ENCODE results near the gene ZBTB18.

Gene ZBTB18

GRCh38 chr1:244048256-244049161 lies 2.6 kb upstream of the ZBTB18 start:
- Mint-ChIP-seq H3K27ac (peak overlapping the region; percentile 98), H3K27me3 (no peaks in the 10 kb centered on the region), H3K9me3 (no peaks in the 10 kb centered on the region), H3K36me3 (ENCODE audit: low read depth) (peaks cover 8% of the 10 kb centered on the region), H3K4me1 (ENCODE audit: low read depth) (peaks cover 26% of the 10 kb centered on the region), H3K4me3 (peak overlapping the region; percentile 96)
- DNase-seq = peak; percentile 95

GRCh38 chr1:244049162-244050013 lies 1.7 kb upstream of the ZBTB18 start:
- H3K9me3 Mint-ChIP-seq = no peaks in the 10 kb centered on the region
- H3K4me1 Mint-ChIP-seq (ENCODE audit: low read depth) = peaks cover 26% of the 10 kb centered on the region
- no peaks in the 10 kb centered on the region for H3K27me3 Mint-ChIP-seq
- peak overlapping the region; percentile 94 for H3K27ac Mint-ChIP-seq
- H3K4me3 Mint-ChIP-seq = peak overlapping the region; percentile 89
- DNase-seq = peak; percentile 56
- H3K36me3 Mint-ChIP-seq (ENCODE audit: low read depth) = peaks cover 8% of the 10 kb centered on the region

- peaks cover 8% of the 10 kb centered on the region for H3K36me3 Mint-ChIP-seq (ENCODE audit: low read depth)
- peak overlapping the region; percentile 94 for H3K27ac Mint-ChIP-seq
- H3K4me3 Mint-ChIP-seq = peak overlapping the region; percentile 89
- no peaks in the 10 kb centered on the region for H3K9me3 Mint-ChIP-seq
- no peaks in the 10 kb centered on the region for H3K27me3 Mint-ChIP-seq
- DNase-seq = no peak
- peaks cover 21% of the 10 kb centered on the region for H3K4me1 Mint-ChIP-seq (ENCODE audit: low read depth)
These were observed 859 bp upstream of the ZBTB18 start for GRCh38 chr1:244050014-244050834.

- H3K36me3 Mint-ChIP-seq (ENCODE audit: low read depth) = peaks cover 20% of the 10 kb centered on the region
- no peak overlapping the region for H3K27ac Mint-ChIP-seq
- peaks cover 17% of the 10 kb centered on the region for H3K4me1 Mint-ChIP-seq (ENCODE audit: low read depth)
- no peaks in the 10 kb centered on the region for H3K27me3 Mint-ChIP-seq
- H3K4me3 Mint-ChIP-seq = no peak overlapping the region
- H3K9me3 Mint-ChIP-seq = no peaks in the 10 kb centered on the region
- no peak for DNase-seq
These were observed 1.1 kb downstream of the ZBTB18 start for GRCh38 chr1:244052016-244052727.

GRCh38 chr1:244052728-244053312 lies 1.7 kb downstream of the ZBTB18 start:
- H3K4me3 Mint-ChIP-seq = no peak overlapping the region
- no peak overlapping the region for H3K27ac Mint-ChIP-seq
- no peaks in the 10 kb centered on the region for H3K9me3 Mint-ChIP-seq
- peaks cover 23% of the 10 kb centered on the region for H3K36me3 Mint-ChIP-seq (ENCODE audit: low read depth)
- no peak for DNase-seq
- H3K27me3 Mint-ChIP-seq = no peaks in the 10 kb centered on the region
- H3K4me1 Mint-ChIP-seq (ENCODE audit: low read depth) = peaks cover 20% of the 10 kb centered on the region

GRCh38 chr1:244053831-244054230 lies 2.7 kb downstream of the ZBTB18 start:
- H3K27me3 Mint-ChIP-seq = no peaks in the 10 kb centered on the region
- no peak overlapping the region for H3K27ac Mint-ChIP-seq
- no peak for DNase-seq
- H3K36me3 Mint-ChIP-seq (ENCODE audit: low read depth) = peaks cover 21% of the 10 kb centered on the region
- H3K4me1 Mint-ChIP-seq (ENCODE audit: low read depth) = peaks cover 22% of the 10 kb centered on the region
- H3K4me3 Mint-ChIP-seq = no peak overlapping the region
- no peaks in the 10 kb centered on the region for H3K9me3 Mint-ChIP-seq

GRCh38 chr1:244054247-244054923 lies 3.3 kb downstream of the ZBTB18 start:
- H3K27ac Mint-ChIP-seq = no peak overlapping the region
- peaks cover 22% of the 10 kb centered on the region for H3K4me1 Mint-ChIP-seq (ENCODE audit: low read depth)
- H3K9me3 Mint-ChIP-seq = no peaks in the 10 kb centered on the region
- no peaks in the 10 kb centered on the region for H3K27me3 Mint-ChIP-seq
- no peak overlapping the region for H3K4me3 Mint-ChIP-seq
- DNase-seq = no peak
- peaks cover 21% of the 10 kb centered on the region for H3K36me3 Mint-ChIP-seq (ENCODE audit: low read depth)

- H3K4me3 Mint-ChIP-seq = no peak overlapping the region
- DNase-seq = peak; percentile 44
- H3K9me3 Mint-ChIP-seq = no peaks in the 10 kb centered on the region
- peaks cover 22% of the 10 kb centered on the region for H3K4me1 Mint-ChIP-seq (ENCODE audit: low read depth)
- peaks cover 16% of the 10 kb centered on the region for H3K36me3 Mint-ChIP-seq (ENCODE audit: low read depth)
- no peak overlapping the region for H3K27ac Mint-ChIP-seq
- H3K27me3 Mint-ChIP-seq = no peaks in the 10 kb centered on the region
These were observed 3.8 kb downstream of the ZBTB18 start for GRCh38 chr1:244054924-244055263.

GRCh38 chr1:244056577-244056976 lies 5.5 kb downstream of the ZBTB18 start:
- no peak overlapping the region for H3K27ac Mint-ChIP-seq
- H3K4me3 Mint-ChIP-seq = no peak overlapping the region
- no peak for DNase-seq

GRCh38 chr1:244057474-244058385 lies 6.6 kb downstream of the ZBTB18 start:
- peaks cover 16% of the 10 kb centered on the region for H3K36me3 Mint-ChIP-seq (ENCODE audit: low read depth)
- no peaks in the 10 kb centered on the region for H3K9me3 Mint-ChIP-seq
- peaks cover 22% of the 10 kb centered on the region for H3K4me1 Mint-ChIP-seq (ENCODE audit: low read depth)
- H3K27me3 Mint-ChIP-seq = no peaks in the 10 kb centered on the region
- no peak for DNase-seq
- no peak overlapping the region for H3K4me3 Mint-ChIP-seq
- peak overlapping the region; percentile 57 for H3K27ac Mint-ChIP-seq

More at GRCh38 chr1:244056577-244056976, 5.5 kb downstream of the ZBTB18 start:
- Mint-ChIP-seq H3K36me3 (ENCODE audit: low read depth) (peaks cover 16% of the 10 kb centered on the region), H3K4me1 (ENCODE audit: low read depth) (peaks cover 22% of the 10 kb centered on the region), H3K9me3 (no peaks in the 10 kb centered on the region), H3K27me3 (no peaks in the 10 kb centered on the region)

GRCh38 chr1:244060117-244060516 lies 9.0 kb downstream of the ZBTB18 start:
- Mint-ChIP-seq H3K36me3 (ENCODE audit: low read depth) (peaks cover 16% of the 10 kb centered on the region), H3K4me3 (no peak overlapping the region), H3K27ac (no peak overlapping the region), H3K4me1 (ENCODE audit: low read depth) (peaks cover 22% of the 10 kb centered on the region), H3K27me3 (no peaks in the 10 kb centered on the region), H3K9me3 (no peaks in the 10 kb centered on the region)
- DNase-seq = no peak

GRCh38 chr1:244060686-244061085 lies 9.6 kb downstream of the ZBTB18 start:
- Mint-ChIP-seq H3K4me1 (ENCODE audit: low read depth) (peaks cover 19% of the 10 kb centered on the region), H3K4me3 (no peak overlapping the region), H3K27me3 (no peaks in the 10 kb centered on the region), H3K27ac (no peak overlapping the region), H3K36me3 (ENCODE audit: low read depth) (peaks cover 11% of the 10 kb centered on the region), H3K9me3 (no peaks in the 10 kb centered on the region)
- DNase-seq = no peak
